Measurements from ENCODE around the gene PLA2G4A.
"Not testable (repeated sequence)": the region's sequence is repeated elsewhere in the genome, so short reads cannot be mapped to it uniquely, and the experiment has no call there.

Gene PLA2G4A

GRCh38 chr1:186922814-186923213 lies 94.1 kb downstream of the PLA2G4A start:
- DNase-seq (ENCODE audit: low spot score): not testable (repeated sequence)

- DNase-seq (ENCODE audit: low spot score): no peak
These were observed 94.7 kb downstream of the PLA2G4A start for GRCh38 chr1:186923486-186923885.

GRCh38 chr1:186925881-186926669 lies 97.3 kb downstream of the PLA2G4A start:
- no peak for DNase-seq (ENCODE audit: low spot score)

DNA sequence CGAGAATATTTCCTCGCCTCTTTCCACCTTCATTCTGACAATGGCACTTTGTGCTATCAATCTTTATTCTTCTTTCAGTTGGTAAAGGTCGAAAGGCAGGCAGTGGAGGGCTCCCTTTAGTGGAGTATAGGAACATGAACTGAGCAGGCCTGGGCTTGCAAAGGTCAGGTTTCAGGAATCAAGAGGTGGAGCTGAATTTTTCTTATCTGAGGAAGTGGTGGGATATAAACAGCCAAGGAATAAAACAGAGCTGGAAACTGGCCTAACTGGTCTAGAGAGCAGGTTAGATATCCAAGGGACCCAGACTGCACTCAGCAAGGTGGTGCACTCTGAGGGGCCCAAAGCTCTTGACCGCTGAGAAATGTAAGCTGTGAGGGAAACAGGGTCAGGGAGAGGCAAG lies 99.1 kb downstream of the PLA2G4A start:
- no peak for DNase-seq (ENCODE audit: low spot score)

GRCh38 chr1:186930238-186930637 lies 101.5 kb downstream of the PLA2G4A start:
- no peak for DNase-seq (ENCODE audit: low spot score)

GRCh38 chr1:186937016-186937670 lies 108.4 kb downstream of the PLA2G4A start:
- DNase-seq (ENCODE audit: low spot score): no peak

GRCh38 chr1:186943891-186944686 lies 115.3 kb downstream of the PLA2G4A start:
- no peak for DNase-seq (ENCODE audit: low spot score)

DNA sequence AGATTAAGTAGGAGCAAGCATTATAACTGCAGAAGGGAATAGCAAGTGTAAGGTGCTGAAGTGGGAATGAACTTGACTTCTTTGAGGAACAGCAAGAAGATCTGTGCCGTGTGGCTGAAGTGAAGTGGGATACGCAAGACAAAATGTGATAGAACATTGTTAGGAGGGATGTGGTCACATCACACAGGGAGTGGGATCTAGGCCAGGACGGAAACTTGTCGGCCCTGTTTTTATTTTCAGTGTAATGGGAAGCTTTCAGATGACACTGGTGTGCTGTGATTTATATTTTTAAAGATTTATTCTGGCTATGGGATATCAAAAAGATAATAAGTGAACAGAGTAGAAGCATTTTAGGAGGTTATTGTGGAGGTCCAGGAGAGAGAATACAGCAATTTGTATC lies 116.4 kb downstream of the PLA2G4A start:
- DNase-seq (ENCODE audit: low spot score): no peak

DNA sequence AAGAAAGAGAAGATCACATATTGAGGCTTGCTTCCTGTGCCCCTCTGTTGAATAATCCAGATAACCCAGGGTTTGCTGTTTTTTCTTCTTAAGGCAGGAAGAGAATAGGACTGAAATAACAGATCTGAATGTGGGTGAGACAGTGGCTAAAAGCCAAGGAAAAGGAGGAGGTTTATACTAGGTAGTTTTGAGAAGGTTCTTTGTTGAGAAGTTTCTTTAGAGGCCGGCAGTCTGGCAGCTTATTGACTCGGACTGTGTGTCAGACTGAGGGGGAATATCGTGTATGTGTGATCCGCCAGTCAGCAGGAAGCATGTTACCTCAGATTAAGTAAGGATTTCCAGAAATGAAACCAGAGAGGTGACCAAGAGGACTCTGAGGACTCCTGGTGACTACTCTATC lies 119.8 kb downstream of the PLA2G4A start:
- DNase-seq (ENCODE audit: low spot score): peak; percentile 1

DNA sequence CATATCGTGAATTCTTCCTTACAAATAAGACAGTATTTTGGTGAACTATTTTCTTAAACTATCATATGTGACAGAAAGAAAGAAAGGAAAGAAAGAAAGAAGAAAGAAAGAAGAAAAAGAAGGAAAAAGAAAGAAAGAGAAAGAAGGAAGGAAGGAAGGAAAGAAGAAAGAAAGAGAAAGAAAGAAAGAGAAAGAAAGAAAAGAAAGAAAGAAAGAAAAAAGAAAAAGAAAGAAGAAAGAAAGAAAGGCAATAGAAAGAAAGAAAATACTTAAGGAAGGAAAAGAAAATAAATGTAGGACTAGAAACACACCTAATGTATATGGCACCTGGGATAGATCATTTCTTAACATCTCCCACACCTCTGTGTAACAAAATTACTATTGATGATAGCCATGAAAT lies 120.4 kb downstream of the PLA2G4A start:
- no peak for DNase-seq (ENCODE audit: low spot score)

- DNase-seq (ENCODE audit: low spot score): no peak
These were observed 121.8 kb downstream of the PLA2G4A start for GRCh38 chr1:186950547-186950946.

DNA sequence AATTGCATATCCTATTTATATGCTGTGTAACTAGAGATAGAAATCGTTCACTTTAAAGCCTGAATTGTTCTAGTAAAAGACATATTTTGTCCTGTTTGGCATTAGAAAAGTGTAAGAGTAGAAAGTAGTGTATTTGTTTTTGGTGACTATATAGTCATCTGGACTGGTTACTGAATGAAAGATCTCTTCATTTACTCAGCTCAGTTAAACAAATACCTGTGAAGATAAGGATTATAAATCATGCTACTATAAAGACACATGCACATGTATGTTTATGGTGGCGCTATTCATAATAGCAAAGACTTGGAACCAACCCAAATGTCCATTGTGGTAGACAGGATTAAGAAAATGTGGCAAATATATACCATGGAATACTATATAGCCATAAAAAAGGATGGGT lies 125.1 kb downstream of the PLA2G4A start:
- DNase-seq (ENCODE audit: low spot score): no peak

- no peak for DNase-seq (ENCODE audit: low spot score)
These were observed 128.6 kb downstream of the PLA2G4A start for GRCh38 chr1:186957314-186957713.

DNA sequence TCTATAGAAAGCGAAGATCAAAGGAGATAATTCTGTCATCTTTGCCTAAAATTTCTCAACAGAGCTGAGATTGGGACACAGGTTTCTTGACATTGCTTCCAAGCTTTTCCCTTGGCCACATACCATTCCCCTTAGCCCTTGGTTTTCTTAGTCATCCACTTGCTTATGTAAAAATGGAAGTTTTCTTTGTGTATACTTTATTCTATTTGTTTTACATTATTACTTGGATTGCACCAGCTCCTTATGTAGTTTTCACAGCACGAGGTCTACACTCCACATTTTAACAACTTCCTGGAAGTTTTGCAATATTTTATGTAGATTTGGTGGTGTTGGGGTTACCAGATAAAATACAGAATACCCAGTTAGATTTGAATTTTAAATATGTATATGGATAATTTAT lies 129.8 kb downstream of the PLA2G4A start:
- DNase-seq (ENCODE audit: low spot score): no peak

GRCh38 chr1:186960861-186961260 lies 132.1 kb downstream of the PLA2G4A start:
- DNase-seq (ENCODE audit: low spot score): no peak

DNA sequence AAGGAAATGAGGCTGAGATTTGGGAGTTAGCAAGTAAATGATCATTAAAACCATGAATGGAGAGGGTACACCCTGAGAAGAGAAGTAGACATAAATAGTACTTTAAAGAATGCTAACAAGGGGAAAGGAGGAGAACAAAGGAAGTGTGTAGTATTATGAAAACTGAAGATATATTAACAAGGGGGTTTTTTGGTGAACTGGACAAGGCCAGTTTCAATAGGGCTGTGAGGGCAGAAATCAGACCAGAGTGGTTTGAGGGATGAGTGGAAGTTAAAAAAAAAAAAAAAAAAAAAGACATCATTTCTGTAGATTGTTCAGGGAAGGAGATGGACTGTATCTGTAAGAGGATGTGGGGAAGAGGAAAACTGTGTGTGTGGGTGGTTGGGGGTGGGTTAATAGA lies 137.1 kb downstream of the PLA2G4A start:
- no peak for DNase-seq (ENCODE audit: low spot score)

DNA sequence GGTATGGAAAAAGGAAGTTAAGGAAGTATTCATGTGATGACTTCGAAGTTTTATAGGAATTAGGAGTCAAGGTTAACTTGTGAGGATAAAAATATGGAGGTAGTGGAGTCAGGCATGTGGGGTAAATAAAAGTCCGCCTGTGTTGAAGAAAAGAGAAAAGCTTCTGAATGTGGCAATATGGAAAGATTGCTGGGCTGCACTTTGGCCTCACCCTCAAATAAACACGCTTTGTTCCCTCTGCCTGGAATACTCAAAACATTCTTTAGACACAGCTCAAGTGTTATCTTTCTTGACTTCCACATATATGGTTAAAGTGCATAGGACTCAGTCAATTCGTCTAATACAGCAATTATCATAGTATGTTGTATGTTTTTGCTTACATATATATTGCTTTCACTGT lies 137.7 kb downstream of the PLA2G4A start:
- no peak for DNase-seq (ENCODE audit: low spot score)

DNA sequence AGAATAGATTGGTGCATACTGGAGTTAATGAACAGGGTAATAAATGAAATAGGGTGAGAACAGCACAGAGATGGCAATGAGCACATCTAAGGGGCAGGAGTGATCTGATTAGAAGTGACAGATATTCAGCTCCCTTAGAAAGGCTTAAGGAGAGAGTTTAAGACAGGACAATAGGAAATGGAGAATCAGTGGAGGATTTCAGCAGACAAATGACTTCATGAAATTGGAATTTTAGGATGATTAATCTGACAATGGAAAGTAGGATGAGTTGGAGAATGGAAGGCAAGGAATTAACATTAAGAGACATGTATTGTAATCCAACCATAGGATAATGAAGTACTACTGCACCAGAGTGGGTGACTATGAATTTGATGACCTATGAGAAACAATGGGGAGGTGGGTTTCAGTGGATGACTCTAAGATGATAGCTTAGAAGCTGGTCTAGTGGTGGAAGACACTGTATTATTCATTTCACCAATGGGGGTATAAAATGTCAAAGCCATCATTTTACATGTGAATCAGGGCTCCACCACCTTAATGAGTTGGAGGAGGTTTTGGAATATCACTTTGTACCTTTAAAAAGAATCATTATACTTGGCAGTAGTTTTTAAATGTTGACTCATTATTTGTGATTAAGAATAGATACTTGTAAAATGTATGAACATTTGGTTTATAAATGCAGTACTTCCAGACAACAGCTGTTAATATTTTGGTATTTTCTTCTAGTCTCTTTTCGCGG lies 139.1 kb downstream of the PLA2G4A start:
- no peak for DNase-seq (ENCODE audit: low spot score)

DNA sequence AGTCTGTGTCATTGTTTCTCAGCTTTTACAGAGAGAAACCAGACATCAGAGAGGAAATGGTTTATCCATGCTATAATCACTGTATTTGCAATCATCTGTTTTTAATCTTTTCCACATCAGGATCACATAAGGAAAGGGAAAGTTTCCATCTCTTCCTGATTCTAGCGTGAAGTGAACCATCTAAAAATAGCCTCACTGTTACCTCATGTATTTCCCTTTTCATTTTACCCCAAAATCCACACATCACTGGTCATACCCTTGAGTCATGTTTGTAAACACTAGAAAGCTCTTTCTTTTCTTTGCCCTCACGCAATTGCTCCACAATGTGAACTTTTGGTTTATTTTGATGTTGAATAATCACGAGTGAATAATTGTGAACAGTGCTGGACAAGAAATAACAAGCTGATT lies 146.0 kb downstream of the PLA2G4A start:
- DNase-seq (ENCODE audit: low spot score): no peak

GRCh38 chr1:186975220-186975619 lies 146.5 kb downstream of the PLA2G4A start:
- DNase-seq (ENCODE audit: low spot score): no peak

DNA sequence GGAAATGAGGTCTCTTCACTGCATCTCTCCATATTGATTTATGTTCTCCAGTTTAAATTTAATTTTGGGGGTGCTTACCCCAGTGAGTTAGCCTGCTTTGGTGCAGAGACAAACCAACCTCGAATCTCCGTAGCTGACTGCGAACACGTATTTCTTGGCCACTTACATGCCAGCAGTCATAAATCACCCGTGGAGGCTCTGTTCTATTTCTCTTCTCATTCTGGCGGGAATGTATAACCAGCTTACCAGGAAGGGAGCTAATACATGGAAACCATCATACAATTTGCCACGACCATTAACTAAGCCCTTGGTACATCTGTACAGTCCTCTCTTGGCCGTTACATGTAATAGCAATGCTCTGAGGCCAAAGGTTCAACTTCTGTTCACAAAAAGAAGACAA lies 148.0 kb downstream of the PLA2G4A start:
- DNase-seq (ENCODE audit: low spot score): no peak

DNA sequence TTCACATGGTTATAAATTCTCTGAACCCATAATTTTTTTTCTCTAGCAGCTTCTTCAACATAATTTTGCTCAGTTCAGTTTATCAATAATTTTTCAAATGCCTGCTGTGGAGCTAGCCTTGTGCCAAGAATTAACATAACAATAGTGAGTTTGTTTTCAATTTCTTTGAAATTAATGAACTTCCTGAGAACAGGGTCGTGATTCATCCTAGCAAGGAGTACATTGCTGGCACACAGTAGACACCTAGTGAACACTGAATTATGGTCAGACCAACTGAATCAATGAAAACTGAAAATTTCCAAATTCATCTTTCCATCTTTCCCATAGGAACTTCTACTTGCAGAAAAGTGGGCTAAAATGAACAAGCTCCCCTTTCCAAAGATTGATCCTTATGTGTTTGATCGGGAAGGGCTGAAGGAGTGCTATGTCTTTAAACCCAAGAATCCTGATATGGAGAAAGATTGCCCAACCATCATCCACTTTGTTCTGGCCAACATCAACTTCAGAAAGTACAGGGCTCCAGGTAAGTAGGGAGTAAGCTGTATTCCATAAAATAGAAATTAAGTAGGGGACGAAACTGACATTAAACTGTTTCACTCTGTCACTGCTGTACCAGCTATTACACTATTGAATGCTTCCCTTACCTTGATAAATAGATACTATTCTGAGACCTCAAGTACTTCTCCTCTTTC lies 148.7 kb downstream of the PLA2G4A start:
- no peak for DNase-seq (ENCODE audit: low spot score)

All from putamen (tissue), 1 donor.